ENCODE results near the gene DNAAF5. TPM values are rescaled to one million over a fixed set of nuclear protein-coding genes. Genes with fewer than 3 reads are reported as not detected.

Gene DNAAF5
- total and polyA plus RNA-seq, 9 of the 15 experiments (the other 6 are each of a cell fraction or from before 2014, with no cell fraction given) = 3.1 to 69.7 (median 19.1) TPM

- TF ChIP-seq FOXJ2 (tag; IDR thresholded peaks at IDR 0.05) = no peak
- no peak for TF ChIP-seq RBM34 (IDR thresholded peaks at IDR 0.05; ENCODE audit: borderline replicate concordance, insufficient read depth, low read length)
- peak in 1 of 2 experiments; percentile 73 for TF ChIP-seq E2F6 (IDR thresholded peaks at IDR 0.05; ENCODE audit: borderline replicate concordance in 1 of 2, extremely low read depth in 1 of 2, insufficient read depth in 1 of 2, insufficient read length in 1 of 2, low read depth in 1 of 2, low read length in 1 of 2, poor library complexity in 1 of 2, severe bottlenecking in 1 of 2)
- TF ChIP-seq PTBP1 (IDR thresholded peaks at IDR 0.05; ENCODE audit: low read depth, low read length) = no peak
- TF ChIP-seq CREM (IDR thresholded peaks at IDR 0.05; ENCODE audit: low read depth) = peak; percentile 69
- TF ChIP-seq GABPB2 (CRISPR knock-in tag; conservative IDR thresholded peaks at IDR 0.05) = no peak
- TF ChIP-seq USF1 (CRISPR knock-in tag; IDR thresholded peaks at IDR 0.05) = no peak
- TF ChIP-seq RBFOX2 (IDR thresholded peaks at IDR 0.05; ENCODE audit: low read depth, low read length) = peak; percentile 48; the same call in 1 of the 2 replicates
- TF ChIP-seq CXXC5 (CRISPR knock-in tag; IDR thresholded peaks at IDR 0.05) = peak; percentile 73
- TF ChIP-seq SP2 (IDR thresholded peaks at IDR 0.05; ENCODE audit: extremely low read depth, low read depth, low read length, poor library complexity, severe bottlenecking) = peak; percentile 81
- TF ChIP-seq GTF2B (IDR thresholded peaks at IDR 0.05; ENCODE audit: extremely low read depth, insufficient read length) = no peak
- peak; percentile 81 for TF ChIP-seq ASH1L (IDR thresholded peaks at IDR 0.05; ENCODE audit: borderline replicate concordance, low read depth, partially characterized antibody)
- TF ChIP-seq SNAPC5 (CRISPR knock-in tag; IDR thresholded peaks at IDR 0.05) = no peak
- no peak for TF ChIP-seq KLF16 (IDR thresholded peaks at IDR 0.05)
- no peak for TF ChIP-seq ID3 (CRISPR knock-in tag; IDR thresholded peaks at IDR 0.05)
- TF ChIP-seq ID3 (tag; IDR thresholded peaks at IDR 0.05) = no peak
- peak; percentile 72 for TF ChIP-seq GMEB1 (CRISPR knock-in tag; IDR thresholded peaks at IDR 0.05)
- no peak for TF ChIP-seq ZNF311 (CRISPR knock-in tag; IDR thresholded peaks at IDR 0.05)
- TF ChIP-seq ZNF398 (CRISPR knock-in tag; IDR thresholded peaks at IDR 0.05) = no peak
- peak; percentile 34 for TF ChIP-seq TBP (optimal IDR thresholded peaks at IDR 0.05; ENCODE audit: low read depth, low read length)
- TF ChIP-seq TEAD4 (IDR thresholded peaks at IDR 0.05; ENCODE audit: low read length) = no peak
- no peak for TF ChIP-seq TEAD4 (CRISPR knock-in tag; IDR thresholded peaks at IDR 0.05; ENCODE audit: borderline replicate concordance)
Observed at GRCh38 chr7:816300-816750, 89.8 kb downstream of the DNAAF5 start (continued).

Data from K562 (cell line).